GM12891 (cell line): ENCODE data around the gene ZBTB39.

Source experiments
- DNase-seq: peaks from one replicate; pipeline ENCODE4 v3.0.0; 2011; ENCODE audit warnings: low spot score; ENCODE audit not compliant: insufficient read length
- FAIRE-seq: peaks from 2 replicates; lab custom pipeline; 2011; peaks lifted over from hg19 to GRCh38; lab: Jason Lieb, UNC
- PAX5 ChIP-seq: IDR thresholded peaks from 2 replicates; pipeline ENCODE4 v1.6.1; 2011; ENCODE audit warnings: low read length, moderate library complexity, mild to moderate bottlenecking; ENCODE audit not compliant: insufficient read depth, severe bottlenecking
- POLR2A ChIP-seq: IDR thresholded peaks from 2 replicates; pipeline ENCODE4 v1.6.1; 2011; ENCODE audit warnings: low read depth, low read length, control low read depth
- POLR2AphosphoS5 ChIP-seq: IDR thresholded peaks from 2 replicates; pipeline ENCODE4 v1.6.1; 2011; ENCODE audit warnings: low read depth, low read length, control low read depth
- POU2F2 ChIP-seq: IDR thresholded peaks from 2 replicates; pipeline ENCODE4 v1.6.1; 2011; ENCODE audit warnings: low read depth, mild to moderate bottlenecking, control low read depth, low read length, moderate library complexity
- SPI1 ChIP-seq: IDR thresholded peaks from 2 replicates; pipeline ENCODE4 v1.6.1; 2011; ENCODE audit warnings: low read depth, low read length, control low read depth
- TAF1 ChIP-seq: IDR thresholded peaks from 2 replicates; pipeline ENCODE4 v1.6.1; 2011; ENCODE audit warnings: low read depth, low read length, control low read depth

ZBTB39 gene

DNA sequence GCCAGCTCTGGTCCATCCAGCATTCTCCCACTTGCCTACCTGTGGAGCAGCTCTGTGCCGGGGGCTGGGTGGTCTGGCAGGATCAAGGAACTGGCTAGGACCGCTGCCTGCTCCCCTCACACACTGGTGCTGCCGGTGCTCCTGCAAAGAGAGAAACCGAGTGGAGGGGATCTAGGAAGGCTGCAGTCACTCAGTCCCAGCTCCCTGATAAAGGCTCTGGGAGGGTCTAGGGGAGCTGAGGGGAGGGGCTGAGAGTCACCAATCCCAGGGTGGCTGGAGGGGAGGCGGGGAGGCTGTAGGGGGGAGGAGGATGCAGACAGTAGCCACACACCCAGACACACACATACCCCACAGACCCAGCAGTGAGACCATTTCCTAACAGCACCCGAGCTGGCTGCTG is 10.0 kb upstream of the ZBTB39 start, which contains the start of gene TAC3:
TSS of gene TAC3 (minus strand) at position 182 of the 400 bp plus-strand sequence. CDS start 732 bp downstream, outside the sequence.
- no peak for FAIRE-seq
- TF ChIP-seq PAX5 (no peak), POLR2AphosphoS5 (no peak)
- DNase-seq: no peak

DNA sequence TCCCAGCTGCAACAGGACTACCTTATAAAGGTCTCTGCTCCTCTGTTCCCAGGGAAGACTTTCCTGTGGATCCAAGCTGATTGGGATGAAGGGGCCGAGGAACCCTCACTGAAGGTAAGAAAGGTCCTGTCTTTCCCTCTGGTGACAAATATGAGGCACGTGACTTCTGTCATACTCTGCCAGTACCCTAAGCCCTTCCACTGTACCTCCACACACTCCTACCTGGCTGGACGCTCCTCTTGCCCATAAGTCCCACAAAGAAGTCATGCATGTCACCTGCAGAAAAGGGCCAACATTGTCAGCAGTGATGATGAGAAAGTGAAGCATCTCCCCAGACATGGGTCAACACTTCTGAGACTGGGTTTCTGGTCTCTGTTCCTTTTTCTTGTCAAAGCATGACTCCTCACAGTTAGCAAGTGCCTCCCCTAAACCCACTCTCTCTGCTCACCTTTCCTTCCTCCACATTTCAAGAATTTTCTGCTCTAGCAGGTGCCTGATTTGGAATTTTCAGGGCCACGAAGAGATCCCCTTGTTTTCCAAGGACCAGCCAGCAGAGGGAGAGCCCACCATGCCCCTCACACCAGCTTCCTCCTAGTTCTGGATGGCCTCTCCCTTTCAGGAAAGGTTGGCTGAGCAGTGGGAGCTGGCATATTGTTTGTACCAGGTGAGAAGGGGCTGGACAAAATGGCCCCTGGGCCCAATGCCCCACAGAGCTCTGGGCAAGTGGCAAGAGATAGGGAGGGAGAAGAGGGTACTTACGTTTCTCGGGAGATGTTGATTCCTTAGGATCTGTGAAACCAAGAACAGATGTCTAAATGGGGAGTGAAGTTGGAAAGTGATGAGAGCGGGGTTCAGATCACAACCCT is 6.5 kb upstream of the ZBTB39 start:
- FAIRE-seq: peak; percentile 92
- peak; percentile 43 for DNase-seq
- TF ChIP-seq TAF1 (no peak), SPI1 (peak; percentile 89), POLR2A (no peak), POLR2AphosphoS5 (no peak), PAX5 (no peak)

DNA sequence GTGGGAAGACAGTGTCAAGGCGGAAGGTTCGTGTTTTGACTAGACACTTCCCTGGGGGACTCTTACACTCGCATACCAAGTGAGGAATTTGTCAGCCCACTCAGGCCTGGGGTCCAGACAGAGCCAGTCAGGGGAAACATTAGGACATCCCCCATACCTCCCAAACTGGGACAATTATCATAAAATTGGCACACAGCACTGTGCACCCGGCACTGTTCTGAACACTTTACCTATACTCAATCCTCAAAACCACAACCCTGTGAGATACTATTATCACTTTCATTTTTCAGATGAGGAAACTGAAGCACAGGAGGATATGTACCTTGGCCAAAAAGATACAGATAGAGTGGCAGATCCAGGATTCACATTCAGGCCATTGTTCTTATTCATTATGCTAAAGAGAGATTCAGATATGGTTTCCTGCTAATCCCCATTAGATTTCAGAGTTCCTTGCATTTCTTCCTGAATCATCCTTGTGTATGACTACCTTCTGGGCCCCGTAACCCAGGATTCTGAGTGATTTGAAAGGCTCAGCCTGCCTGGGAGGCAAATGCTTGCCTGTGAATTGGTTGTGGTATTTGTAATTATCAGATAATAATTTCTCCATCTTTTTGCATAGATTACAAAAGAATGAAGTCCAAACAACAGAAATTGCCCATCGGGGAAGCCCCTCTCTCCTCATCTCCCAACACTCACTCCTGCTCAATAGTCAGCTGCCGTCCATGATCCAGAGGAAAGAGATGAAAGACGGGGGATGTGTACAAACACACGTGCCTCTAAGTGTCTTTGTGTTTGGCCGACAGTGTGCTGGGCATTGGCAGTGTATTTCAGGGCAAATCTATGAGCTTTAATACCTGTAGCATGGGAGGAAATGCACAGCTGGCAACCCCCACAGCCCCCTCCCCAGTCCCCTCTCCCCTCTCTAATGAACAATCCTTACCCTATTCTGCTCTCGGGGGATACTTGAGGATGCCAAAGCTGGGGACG is 5.4 kb upstream of the ZBTB39 start:
- FAIRE-seq: peak; percentile 69

GRCh38 chr12:57010627-57011247 is 4.4 kb upstream of the ZBTB39 start:
- DNase-seq (no peak), FAIRE-seq (no peak)
- no peak for TF ChIP-seq POU2F2
- TF ChIP-seq POLR2A: no peak
- no peak for TF ChIP-seq SPI1
- TF ChIP-seq PAX5: no peak
- TF ChIP-seq POLR2AphosphoS5: no peak
- no peak for TF ChIP-seq TAF1

More for the DNA sequence above, 5.4 kb upstream of the ZBTB39 start:
- no peak for DNase-seq
- no peak for TF ChIP-seq PAX5
- TF ChIP-seq TAF1: no peak
- no peak for TF ChIP-seq POLR2A
- TF ChIP-seq POU2F2: no peak
- no peak for TF ChIP-seq SPI1
- no peak for TF ChIP-seq POLR2AphosphoS5

DNA sequence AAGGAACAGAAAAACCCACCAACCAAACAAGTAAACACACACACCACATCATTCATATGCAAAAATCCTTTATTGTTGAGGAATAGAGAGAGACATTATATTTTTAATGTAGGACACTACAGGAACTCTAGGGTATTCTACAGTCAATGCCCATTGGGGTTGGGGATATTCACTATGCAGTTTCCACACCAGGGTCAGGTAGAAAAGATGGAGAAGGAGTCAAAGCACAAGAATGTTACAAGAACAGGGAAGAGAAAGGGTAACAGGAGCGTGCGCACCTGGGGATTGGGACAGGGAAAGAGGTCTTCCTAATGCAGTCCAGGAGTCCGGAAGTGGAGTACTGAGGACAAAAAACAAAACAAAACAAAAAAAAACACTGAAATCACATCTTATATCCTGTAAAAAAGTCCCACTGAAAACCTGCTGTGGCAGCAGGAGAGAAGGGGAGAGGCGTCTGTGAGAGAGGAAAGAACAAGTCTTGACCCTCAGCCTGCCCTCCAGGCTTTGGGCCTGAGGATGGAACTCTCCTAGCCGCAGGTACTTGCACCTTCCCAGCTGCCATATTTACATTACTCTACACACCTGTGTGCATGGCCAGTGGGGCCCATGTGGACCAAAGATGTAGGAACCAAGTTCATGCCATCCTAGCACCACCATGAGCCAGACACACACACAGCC is 3.7 kb upstream of the ZBTB39 start:
- DNase-seq: no peak
- no peak for FAIRE-seq
- TF ChIP-seq SPI1 (no peak), POLR2A (no peak), POU2F2 (no peak), PAX5 (no peak), TAF1 (no peak), POLR2AphosphoS5 (no peak)

DNA sequence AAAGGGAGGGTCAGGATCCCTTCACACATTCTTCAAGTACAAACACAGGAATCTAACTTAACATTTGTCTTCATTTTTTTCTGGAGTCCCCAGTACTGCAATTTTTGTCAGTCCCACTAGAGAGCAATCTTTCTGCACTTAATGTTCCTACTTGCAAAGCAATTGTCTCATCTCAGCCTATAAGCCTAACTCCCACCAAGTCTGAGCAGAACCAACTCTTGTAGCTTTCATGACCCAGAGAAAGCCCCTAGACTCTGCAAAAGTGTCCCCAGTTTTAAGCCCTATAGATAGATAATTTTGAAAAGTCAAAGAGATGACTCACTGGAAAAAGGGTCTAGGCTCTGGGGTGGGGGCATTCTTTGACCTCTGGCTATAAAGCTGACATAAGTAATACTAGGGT is 1.8 kb upstream of the ZBTB39 start:
- TF ChIP-seq POU2F2 (no peak), SPI1 (no peak), PAX5 (no peak), TAF1 (no peak), POLR2A (no peak), POLR2AphosphoS5 (no peak)
- peak; percentile 45 for FAIRE-seq
- DNase-seq: no peak

GRCh38 chr12:57006809-57007475 is 596 bp upstream of the ZBTB39 start:
- FAIRE-seq (no peak), DNase-seq (no peak)
- no peak for TF ChIP-seq TAF1
- no peak for TF ChIP-seq SPI1
- TF ChIP-seq POLR2AphosphoS5: no peak
- no peak for TF ChIP-seq POLR2A
- TF ChIP-seq POU2F2: no peak
- no peak for TF ChIP-seq PAX5

DNA sequence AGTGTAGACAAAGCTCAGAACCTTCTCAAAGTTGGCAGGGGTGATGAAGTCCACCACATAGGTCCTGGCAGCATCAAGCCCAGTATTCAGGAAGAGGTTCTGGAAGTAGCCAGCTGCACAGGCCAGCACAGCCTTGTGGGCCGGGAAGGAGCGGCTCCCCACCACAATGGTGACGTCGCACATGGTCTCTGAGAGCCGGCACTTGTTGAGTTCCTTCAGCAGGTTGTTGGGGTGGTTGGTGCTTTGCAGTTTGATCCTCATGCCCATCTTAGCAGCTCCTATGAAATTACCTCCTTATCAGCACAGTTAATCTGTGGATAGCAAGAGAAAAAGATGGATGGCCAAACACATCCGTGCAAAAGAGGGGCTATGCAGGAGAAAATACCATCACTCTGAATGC is 1.7 kb downstream of the ZBTB39 start:
- TF ChIP-seq POLR2A (no peak), POU2F2 (no peak), TAF1 (no peak), PAX5 (no peak), SPI1 (no peak), POLR2AphosphoS5 (no peak)
- FAIRE-seq (no peak), DNase-seq (no peak)

DNA sequence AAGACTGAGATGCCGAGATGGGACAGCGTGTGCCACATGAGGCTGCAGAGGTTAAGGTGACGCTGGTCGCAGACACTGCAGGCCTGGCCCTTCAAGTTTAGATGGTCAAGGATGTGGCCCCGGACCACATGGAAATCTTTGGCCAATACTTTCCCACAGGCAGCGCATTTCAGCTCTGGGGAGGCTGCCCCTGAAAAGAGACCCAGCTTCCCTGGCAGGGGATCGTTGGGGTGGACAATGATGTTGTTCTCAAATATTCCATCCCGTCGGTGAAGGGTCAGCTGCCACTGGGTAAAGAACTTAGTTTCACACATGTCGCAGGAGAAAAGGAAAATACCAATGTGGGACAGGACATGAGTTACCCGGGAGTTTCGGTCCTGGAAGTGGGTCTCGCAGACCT is 3.0 kb downstream of the ZBTB39 start:
- TF ChIP-seq POLR2A (no peak), POU2F2 (no peak), PAX5 (no peak), SPI1 (no peak), POLR2AphosphoS5 (no peak), TAF1 (no peak)
- FAIRE-seq (no peak), DNase-seq (no peak)
